GDM1 (cell line): ENCODE measurements around the gene DHRSX.
"Not testable (repeated sequence)": the region's sequence is repeated elsewhere in the genome, so short reads cannot be mapped to it uniquely, and the experiment has no call there.

Experiments used
- DNase-seq: peaks from one replicate; lab custom pipeline; 2025; lab: John Stamatoyannopoulos, UW

DHRSX gene

DNA sequence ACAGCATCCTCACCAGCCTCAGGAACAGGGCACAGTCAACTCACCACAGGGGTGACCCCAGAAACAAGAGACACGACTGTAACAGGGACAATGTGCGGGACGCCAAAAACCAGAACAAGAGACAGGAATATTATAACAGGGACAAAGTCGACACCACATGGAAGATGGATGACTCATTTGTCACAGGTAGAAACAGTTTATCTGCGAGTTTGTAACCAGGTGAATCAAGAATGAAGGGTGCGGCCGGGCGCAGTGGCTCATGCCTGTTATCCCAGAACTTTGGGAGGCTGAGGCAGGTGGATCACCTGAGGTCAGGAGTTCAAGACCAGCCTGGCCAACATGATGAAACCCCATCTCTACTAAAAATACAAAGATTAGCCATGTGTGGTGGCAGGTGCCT lies 44.7 kb downstream of the DHRSX start:
- not testable (repeated sequence) for DNase-seq

DNA sequence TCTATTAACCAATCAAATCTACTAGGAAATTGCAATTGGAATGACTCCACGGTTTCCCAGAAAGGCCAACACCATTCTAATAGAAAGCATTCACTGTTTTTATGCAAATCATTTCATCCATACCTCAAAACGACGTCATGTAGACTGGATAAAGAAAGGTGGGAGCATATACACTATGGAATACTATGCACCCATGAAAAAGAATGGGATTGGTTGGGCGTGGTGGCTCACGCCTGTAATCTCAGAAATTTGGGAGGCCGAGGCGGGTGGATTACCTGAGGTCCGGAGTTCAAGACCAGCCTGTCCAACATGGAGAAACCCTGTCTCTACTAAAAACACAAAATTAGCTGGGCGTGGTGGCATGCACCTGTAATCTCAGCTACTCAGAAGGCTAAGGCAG lies 46.2 kb downstream of the DHRSX start:
- DNase-seq: not testable (repeated sequence)

DNA sequence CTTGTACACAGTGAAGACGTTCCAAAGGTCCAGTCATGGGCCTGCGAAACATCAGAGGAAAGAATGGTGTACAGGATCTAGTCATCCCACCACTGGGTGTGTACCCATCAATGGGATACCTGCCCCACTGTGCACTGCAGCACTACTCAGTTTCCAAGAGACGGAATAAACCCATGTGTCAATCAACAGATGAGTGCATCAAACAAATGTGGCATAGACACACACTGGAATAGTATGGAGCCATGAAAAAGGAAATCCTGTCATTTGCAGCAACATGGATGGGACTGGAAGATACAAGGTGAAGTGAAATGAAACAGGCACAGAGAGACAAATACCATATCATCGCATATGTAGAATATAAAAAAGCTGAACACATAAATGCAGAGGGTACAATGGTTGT lies 48.0 kb downstream of the DHRSX start:
- no peak for DNase-seq

DNA sequence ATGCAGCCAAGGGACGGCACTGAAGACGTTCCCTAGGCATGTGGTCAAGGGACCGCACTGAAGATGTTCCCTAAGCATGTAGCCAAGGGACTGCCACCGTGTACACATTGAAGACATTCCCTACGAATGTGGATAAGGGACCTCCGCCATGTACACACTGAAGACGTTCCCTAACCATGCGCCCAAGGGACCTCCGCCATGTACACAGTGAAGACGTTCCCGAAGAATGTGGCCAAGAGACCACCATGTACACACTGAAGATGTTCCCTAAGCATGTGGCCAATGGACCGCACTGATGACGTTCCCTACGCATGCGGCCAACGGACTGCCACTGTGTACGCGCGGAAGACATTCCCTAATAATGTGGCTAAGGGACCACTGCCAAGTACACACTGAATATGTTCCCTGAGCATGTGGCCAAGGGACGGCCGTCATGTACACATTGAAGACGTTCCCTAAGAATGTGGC lies 48.4 kb downstream of the DHRSX start:
- DNase-seq: no peak

DNA sequence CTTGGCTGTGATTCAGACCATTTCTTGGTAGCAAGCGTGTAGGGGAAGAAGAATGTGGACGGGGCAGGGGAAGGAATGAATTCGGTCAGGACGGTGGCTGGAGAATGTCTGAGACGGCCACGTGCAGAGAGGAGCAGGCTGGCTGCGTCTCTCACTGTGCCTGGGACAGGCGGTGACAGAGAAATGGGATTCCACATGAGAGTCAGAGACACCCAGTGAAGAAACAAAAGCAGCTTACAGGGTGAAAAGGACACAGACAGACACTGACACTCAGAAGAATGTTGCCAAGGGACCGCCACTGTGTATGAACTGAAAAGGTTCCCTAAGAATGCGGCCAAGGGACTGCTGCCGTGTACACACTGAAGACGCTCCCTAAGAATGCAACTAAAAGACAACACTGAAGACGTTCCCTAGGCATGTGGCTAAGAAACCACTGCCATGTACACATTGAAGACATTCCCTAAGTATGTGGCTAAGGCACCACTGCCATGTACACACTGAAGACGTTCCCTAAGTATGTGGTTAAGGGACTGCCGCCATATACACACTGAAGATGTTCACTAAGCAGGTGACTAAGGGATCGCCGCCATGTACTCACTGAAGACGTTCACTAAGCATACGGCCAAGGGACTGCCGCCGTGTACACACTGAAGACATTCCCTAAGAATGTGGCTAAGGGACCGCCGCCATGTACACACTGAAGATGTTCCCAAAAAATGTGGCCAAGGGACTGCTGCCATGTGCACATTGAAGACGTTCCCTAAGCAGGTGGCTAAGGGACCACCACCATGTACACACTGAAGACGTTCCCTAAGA lies 49.1 kb downstream of the DHRSX start:
- no peak for DNase-seq

DNA sequence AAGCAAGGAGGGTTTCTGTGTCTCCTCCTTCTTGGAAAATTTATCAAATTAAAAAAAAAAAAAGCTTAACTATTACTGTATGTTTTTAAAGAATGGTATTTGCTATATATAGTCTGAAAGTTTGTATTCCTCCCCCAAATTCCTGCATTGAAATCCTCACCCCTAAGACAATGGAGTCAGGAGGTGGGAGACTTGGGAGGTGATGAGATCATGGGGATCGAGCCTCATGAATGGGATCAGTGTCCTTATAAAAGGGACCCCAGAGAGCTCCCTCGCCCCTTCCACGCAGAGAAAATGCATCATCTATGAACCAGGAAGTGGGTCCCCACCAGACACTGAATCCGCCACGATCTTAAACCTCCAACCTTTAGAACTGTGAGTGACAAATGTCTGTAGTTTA lies 50.1 kb downstream of the DHRSX start:
- no peak for DNase-seq

DNA sequence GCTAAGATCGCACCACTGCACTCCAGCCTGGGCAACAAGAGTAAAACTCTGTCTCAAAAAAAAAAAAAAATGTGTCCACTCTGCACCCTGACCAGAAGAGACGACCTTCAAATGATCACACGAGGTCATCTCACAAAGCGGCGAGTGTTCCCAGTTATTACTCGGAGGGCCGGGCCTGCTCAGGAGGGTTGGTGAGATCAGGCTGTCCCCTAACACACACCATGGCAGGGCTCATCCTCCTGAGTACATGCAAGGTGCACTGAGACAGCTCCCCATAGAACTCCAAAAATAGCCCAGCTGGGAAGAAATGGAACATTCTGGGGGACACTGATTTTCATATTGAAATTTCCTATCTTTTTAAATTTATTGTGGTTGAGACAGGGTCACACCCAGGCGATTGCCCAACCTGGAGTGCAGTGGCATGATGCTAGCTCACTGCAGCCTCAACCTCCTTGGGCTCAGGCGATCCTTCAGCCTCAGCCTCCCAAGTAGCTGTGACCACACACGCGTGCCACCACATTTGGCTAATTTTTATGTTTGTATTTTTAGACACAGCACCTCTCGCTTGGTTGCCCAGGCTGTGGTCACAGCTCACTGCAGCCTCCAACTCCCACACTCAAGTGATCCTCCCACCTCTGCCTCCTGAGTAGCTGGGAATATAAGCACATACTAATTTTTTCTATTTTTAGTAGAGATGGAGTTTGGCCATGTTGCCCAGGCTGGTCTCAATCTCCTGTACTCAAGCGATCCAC lies 51.5 kb downstream of the DHRSX start:
- DNase-seq: no peak

DNA sequence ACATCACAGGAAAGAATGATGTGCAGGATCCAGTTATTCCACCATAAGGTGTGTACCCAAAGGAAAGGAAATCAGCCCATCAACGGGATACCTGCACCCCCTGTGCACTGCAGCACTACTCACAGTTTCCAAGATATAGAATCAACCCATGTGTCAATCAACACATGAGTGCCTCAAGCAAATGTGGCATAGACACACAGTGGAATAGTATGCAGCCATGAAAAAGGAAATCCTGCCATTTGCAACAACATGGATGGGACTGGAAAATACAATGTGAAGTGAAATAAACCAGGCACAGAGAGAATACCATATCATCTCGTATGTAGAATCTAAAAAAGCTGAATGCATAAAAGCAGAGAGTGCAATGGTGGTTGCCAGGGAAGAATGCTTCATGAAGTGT lies 53.3 kb downstream of the DHRSX start:
- no peak for DNase-seq

DNA sequence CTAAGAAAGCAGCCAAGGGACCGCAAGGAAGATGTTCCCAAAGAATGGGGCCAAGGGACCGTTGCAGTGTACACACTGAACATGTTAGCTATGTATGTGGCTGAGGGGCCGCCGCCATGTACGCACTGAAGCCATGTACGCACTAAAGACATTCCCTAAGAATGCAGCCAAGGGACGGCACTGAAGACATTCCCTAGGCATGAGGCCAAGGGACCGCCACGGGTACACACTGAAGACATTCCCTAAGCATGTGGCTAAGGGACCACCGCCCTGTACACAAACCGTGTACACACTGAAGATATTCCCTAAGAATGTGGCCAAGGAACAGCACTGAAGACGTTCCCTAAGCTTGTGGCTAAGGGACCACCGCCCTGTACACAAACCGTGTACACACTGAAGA lies 54.0 kb downstream of the DHRSX start:
- DNase-seq: no peak

DNA sequence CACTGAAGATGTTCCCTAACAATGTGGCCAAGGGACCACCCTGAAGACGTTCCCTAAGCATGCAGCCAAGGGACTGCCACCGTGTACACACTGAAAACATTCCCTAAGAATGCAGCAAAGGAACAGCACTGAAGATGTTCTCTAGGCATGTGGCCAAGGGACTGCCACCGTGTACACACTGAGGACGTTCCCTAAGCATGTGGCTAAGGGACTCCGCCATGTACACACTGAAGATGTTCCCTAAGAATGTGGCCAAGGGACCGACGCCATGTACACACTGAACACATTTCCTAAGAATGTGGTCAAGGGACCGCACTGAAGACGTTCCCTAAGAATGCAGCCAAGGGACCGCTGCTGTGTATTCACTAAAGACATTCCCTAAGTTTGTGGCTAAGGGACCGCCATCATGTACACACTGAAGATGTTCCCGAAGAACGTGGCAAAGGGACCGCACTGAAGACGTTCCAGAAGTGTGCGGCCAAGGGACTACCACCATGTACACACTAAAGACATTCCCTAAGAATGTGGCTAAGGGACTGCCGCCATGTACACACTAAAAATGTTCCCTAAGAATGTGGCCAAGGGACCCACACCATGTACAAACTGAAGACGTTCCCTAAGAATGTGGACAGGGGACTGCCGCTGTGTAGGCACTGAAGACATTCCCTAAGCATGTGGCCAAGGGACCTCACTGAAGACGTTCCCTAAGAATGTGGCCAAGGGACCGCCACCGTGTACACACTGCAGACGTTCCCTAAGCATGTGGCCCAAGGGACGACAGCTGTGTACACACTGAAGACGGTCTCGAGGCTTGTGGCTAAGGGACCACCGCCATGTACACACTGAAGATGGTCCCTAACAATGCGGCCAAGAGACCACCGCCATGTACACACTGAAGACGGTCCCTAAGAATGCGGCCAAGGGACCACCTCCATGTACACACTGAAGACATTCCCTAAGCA lies 54.8 kb downstream of the DHRSX start:
- no peak for DNase-seq

DNA sequence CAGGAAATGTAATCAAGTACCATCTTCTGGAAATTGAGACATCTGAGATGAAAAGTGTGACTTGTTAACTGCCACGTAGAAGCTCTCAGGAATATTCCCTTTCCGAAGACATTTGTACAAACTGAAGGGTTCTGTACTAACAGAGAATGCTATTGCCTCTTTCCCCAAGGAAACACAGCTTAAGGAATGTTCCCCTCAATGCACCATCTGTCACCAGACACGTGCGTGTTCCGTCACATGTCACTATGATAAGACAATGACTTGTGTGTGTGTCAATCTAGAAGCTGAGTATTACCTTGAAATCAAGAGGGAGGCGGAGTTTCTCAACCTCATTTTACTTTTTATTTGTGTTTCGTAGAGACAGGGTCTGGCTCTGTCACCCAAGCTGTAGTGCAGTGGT lies 58.1 kb downstream of the DHRSX start:
- DNase-seq: no peak

DNA sequence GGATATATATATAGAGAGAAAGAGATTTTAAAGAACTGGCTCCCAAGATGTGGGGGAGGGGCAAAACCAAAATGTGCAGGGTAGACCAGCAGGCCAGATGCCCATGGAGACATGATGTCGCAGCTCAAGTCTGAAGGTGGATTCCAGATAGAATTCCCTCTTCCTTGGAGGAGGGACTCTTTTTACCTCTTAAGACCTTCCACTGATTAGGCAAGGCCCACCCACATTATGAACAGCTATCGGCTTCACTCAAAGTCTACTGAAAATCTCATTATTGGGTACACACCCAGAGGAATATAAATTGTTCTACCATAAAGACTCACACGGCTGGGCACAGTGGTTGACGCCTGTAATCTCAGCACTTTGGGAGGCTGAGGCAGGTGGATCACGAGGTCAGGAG lies 59.3 kb downstream of the DHRSX start:
- no peak for DNase-seq

DNA sequence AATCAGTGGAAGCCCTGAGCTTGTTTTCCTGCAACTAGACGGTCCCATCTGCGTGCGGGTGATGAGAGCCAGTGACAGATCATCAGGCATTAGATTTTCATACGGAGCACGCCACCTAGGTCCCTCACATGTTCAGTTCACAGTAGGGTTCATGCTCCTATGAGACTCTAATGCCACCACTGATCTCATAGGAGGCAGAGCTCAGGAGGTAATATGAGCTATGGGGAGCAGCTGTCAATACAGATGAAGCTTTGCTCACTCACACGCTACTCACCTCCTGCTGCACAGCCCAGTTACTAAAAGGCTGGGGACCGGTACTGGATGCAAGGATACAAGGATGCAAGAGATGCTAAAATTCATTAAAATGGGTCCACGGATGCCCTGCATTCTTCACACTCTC lies 61.2 kb downstream of the DHRSX start:
- DNase-seq: no peak

DNA sequence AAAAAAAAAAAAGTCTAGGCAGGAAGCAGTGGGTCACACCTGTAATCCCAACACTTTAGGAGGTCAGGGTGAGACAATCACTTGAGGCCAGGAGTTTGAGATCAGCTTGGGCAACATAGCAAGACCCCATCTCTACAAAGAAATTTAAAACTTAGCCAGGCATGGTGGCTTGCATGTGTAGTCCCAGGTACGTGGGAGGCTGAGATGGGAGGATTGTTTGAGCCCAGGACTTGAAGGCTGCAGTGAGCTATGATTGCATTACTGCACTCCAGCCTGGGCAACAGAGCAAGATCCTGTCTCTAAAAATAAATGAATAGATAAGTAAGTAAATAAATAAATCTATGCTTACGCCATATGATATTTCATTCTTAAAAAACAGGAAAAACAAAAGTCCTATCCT lies 65.3 kb downstream of the DHRSX start:
- DNase-seq: no peak

DNA sequence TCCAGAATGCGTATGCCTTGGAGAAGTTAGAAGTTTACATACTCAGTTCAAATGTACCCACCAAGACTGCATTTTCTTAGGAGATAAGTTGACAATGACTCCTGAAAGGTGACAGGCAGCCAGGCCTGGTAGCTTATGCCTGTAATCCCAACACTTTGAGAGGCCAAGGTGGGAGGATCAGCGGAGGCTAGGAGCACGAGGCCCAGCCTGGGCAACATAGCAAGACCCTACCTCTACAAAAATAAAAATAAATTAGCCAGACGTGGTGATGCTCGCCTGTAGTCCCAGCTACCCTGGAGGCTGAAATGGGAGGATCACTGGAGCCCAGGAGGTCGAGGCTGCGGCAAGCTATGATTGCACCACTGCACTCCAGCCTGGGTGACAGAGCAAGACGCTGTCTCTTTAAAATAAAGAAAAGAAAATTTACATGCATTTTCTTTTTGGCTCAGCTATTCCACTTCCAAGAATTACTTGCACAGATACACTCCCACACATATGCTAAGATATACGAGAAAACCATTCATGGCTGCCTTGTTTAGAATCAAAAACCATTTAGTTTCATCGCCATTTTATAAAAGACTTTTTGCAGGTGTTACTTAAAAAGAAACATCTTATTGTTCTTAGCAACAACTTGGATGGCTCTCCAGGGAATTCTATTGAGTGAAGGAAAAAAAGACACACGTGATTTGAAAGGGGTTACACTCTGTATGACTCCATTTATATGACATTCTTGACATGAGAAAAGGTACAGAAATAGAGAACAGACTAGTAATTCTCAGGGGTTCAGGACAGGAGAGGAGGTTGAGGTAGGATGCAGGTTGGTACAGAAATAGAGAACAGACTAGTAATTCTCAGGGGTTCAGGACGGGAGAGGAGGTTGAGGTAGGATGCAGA lies 66.3 kb downstream of the DHRSX start:
- DNase-seq: no peak

DNA sequence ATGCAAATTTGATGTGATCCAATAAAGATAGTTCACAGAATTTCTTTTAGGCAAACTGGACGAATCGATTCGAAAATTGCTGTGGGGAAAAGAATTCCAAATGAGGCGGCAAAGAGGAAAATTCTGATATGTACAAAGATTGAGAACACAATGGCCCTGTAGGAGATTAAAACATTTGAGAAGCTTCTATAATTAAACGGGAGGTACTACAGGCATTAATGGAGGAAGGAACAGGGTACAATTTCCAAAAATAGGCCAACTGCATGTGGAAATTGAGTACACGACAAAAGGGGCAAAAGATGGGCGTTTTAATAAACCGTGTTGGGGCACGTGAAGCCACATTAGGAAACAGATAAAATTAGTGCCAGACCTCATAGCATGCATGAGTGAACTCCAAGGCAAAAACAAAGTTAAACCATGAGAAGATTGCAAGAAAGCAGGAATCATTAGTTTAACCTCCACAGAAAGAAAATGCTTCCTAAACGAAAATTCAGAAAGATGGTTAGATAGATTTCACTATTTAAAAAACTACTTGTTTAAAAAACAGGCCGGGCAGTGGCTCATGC lies 68.4 kb downstream of the DHRSX start:
- DNase-seq: no peak

DNA sequence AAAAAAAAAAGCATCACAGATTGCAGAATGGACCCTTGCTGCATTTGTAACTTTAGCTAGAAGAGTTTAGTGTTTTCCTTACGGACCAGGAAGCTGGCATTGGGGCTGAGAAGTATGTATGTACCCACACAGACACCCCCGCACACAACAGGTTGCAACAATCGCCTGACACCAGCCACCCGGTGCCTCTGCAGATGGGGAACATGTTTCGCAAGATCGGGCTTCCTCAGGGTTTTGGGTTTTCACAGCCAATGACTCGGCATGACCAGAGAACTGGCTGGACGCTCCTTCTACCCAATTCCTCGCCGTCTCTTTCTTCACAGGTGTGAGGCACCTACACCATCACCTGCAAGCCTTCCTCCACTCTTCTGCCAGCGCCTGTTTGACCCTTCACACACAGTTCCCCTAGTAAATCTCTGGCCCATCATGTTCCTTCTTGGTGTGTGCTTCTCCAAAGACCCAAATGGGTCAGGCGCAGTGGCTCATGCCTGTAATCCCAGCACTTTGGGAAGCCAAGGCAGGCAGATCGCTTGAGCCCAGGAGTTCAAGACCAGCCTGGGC lies 70.4 kb downstream of the DHRSX start:
- no peak for DNase-seq

DNA sequence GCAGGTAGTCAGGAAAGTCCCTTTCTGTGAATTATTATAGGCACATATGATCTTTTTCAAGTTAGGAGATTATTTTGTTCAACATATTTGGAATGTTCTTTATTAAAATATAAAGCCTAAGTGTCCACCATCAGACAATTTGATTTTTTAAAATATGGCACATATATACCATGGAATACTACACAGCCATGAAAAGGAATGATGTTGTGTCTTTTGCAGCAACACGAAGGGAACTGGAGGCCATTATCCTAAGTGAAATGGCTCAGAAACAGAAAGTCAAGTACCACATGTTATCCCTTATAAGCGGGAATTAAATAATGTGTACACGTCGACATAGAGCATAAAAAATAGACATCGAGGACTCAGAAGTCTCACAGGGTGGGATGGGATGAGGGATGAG lies 73.0 kb downstream of the DHRSX start:
- DNase-seq: no peak

DNA sequence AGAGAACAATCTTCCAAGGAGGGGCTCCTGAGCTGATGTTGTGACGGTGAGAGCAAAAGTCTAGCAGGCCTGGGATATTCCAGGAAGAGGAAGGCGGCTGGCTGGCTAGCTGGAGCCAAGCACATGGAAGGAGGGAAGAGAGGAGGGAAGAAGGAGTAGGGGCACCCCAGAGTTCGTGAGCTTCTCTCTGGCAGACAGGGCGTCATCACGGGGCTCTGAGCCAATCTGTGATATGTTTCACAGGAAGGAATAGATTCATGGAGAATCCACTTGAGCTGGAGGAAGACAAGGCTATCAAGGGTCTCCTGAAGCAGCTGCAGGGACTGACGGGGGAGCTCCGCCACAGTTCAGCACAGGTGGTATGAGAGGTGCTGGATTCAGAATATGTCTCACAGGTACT lies 73.6 kb downstream of the DHRSX start:
- DNase-seq: no peak

DNA sequence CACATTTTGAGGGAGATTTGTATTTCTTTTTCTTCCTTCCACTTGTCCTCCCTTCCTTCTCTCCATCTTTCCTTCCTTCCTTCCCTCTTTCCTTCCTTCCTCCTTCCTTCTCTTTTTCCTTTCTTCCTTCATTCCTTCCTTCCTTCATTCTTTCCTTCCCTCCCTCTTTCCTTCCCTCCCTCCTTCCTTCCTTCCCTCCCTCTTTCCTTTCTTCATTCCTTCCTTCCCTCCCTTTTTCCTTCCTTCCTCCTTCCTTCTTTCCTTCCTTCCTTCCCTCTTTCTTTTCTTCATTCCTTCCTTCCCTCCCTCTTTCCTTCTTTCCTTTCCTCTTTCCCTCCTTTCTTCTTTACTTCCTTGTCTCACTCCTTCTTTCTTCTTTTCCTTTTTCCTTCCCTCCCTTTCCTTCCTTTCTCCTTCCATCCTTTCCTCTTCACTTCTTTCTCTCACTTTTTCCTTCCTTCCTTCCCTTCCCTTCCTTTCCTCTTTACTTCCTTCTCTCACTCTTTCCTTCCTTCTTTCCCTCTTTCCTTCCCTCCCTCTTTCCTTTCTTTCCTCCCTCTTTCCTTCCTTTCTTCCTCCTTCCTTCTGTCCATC lies 74.4 kb downstream of the DHRSX start:
- no peak for DNase-seq
